WERI-Rb-1 (cell line): Measurements from ENCODE around the gene ARAP3.

Experiments used
- DNase-seq: peaks from one replicate; pipeline ENCODE4 v3.0.0-alpha.2; 2020
- H3K27ac ChIP-seq: fragments of 250-450 bp; sonication (Bioruptor Pico); 2 replicates; pipeline ENCODE4 v1.5.1; 2020; ENCODE audit warnings: mild to moderate bottlenecking, moderate library complexity
- H3K27me3 ChIP-seq: fragments of 250-450 bp; sonication (Bioruptor Pico); 2 replicates; pipeline ENCODE4 v1.5.1; 2021; ENCODE audit warnings: mild to moderate bottlenecking, low read depth, moderate library complexity; ENCODE audit not compliant: insufficient read depth, severe bottlenecking
- H3K36me3 ChIP-seq: fragments of 250-450 bp; sonication (Bioruptor Pico); 2 replicates; pipeline ENCODE4 v1.5.1; 2020; ENCODE audit warnings: mild to moderate bottlenecking, moderate library complexity
- H3K4me3 ChIP-seq: 2 replicates; pipeline ENCODE4 v1.5.1; 2011; ENCODE audit warnings: low read depth, mild to moderate bottlenecking, control low read depth, low read length
- H3K9me3 ChIP-seq: fragments of 250-450 bp; sonication (Bioruptor Pico); 2 replicates; pipeline ENCODE4 v1.5.1; 2021; ENCODE audit warnings: mild to moderate bottlenecking, moderate library complexity; ENCODE audit not compliant: severe bottlenecking
- CTCF ChIP-seq: IDR thresholded peaks from 2 replicates; pipeline ENCODE4 v1.5.1; 2011; ENCODE audit warnings: low read depth, mild to moderate bottlenecking, control low read depth, inconsistent platforms, low read length

Gene ARAP3

GRCh38 chr5:141605523-141606277 is 76.3 kb downstream of the ARAP3 start:
- DNase-seq, result no peak
- Histone ChIP-seq H3K27me3 (no peaks in the 10 kb centered on the region), H3K36me3 (no peaks in the 10 kb centered on the region), H3K4me3 (no peak overlapping the region), H3K27ac (no peak overlapping the region), H3K9me3 (no peaks in the 10 kb centered on the region)
- TF ChIP-seq CTCF, result no peak

- no peak for TF ChIP-seq CTCF
- DNase-seq, result no peak
- Histone ChIP-seq H3K4me3 (no peak overlapping the region), H3K27me3 (no peaks in the 10 kb centered on the region), H3K9me3 (no peaks in the 10 kb centered on the region), H3K36me3 (no peaks in the 10 kb centered on the region), H3K27ac (no peak overlapping the region)
Measured at GRCh38 chr5:141603923-141604717, 77.9 kb downstream of the ARAP3 start.
